ENCODE measurements around the gene GALNT6.

The GALNT6 gene

DNA sequence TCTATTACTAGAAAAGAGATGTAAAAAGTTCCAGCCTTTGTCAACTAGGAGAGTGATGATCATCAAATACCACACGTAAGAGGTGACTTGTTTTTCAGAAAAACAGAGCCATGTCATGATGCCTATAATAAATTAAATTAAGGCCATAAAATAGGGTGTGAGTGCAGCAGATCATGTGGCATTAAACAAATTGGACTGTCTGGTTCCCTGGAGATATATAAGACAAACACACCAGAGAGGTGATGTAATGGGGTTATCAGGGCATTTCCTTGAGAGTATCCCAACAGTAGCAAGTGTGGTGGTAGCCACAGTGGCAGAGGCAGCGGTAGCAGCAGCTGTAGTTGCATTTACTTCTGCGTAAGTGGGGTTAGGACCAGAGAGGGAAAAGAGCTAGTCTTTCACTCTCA, 14.6 kb upstream of the GALNT6 start:
- DNase-seq (ENCODE audit: low read depth in 3 of 3): no peak

DNA sequence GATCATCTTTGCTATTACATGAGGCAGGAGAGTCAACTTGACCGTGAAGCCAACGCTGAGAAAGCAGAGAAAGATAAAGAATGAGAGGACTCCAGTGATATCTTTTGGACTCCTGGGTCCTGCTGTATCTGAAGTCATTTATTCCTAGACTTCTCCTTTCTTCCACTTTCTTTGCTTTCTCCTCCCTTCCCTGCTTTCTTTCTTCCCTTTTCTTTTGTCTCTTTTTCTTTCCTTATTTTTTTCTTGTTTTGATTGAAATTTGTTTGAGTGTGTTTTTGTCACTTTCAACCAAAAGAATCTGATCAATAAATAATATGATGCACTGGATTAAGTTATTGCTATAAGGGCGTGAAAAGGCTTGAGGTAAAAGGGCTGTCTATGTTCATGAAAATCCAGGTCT, 13.4 kb upstream of the GALNT6 start:
- no peak for DNase-seq (ENCODE audit: low read depth in 3 of 3)

DNA sequence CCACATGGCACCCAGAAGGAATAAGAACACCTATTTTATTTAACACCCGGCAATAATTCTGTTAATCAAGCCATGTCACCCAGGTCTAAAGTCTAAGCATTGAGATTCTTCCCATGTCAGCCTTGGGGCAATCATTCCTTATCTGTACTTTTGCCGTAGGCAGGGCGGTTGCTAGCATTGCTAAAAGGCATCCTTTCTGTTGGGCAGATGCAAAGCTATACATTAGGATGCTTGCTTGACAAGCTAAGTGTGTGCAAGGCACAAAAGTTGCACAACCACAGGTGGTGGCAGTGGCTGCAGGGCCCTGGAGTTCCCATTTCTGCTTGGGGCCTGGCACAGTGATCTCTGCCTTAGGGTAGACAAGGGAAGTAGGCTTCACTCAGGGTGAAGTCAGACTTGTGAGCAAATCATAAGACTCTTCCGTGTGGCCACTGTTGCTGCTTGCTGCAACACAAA, 12.5 kb upstream of the GALNT6 start:
- no peak for DNase-seq (ENCODE audit: low read depth in 3 of 3)

DNA sequence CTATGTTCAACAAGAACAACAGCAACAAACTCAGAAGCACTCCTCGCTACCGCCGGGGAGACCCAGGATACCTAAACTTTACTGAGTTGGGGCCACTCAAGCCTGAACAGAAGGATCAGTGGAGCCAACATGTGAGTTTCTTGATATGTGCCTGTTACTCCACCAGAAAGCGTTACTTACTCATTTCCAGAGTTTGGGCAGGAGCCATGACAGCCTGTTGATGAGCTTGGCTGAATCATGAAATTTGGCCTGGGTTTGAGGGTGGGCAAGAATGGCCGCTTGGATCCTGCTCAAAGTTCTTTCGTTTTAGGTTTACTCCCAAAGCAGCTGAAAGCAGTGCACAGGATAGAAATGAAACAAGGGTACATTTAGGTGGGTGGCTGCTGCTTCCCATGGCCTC, 12.0 kb upstream of the GALNT6 start:
- DNase-seq (ENCODE audit: low read depth in 3 of 3): no peak

DNA sequence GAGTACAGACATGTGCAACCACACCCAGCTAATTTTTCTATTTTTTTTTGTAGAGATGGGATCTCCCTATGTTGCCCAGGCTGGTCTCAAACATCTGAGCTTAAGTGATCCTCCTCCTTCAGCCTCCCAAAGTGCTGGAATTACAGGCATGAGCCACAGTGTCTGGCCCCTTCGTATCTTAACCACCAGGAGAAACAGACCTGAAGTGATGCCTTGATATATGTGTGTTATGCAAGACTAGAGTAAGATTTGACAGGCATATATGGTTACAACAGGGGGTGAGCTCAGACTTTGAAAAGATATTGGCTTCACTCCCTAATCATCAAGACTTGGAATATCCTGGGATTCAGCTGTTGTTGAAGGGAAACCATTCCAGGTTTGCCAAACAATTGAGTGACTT, 10.7 kb upstream of the GALNT6 start:
- no peak for DNase-seq (ENCODE audit: low read depth in 3 of 3)

DNA sequence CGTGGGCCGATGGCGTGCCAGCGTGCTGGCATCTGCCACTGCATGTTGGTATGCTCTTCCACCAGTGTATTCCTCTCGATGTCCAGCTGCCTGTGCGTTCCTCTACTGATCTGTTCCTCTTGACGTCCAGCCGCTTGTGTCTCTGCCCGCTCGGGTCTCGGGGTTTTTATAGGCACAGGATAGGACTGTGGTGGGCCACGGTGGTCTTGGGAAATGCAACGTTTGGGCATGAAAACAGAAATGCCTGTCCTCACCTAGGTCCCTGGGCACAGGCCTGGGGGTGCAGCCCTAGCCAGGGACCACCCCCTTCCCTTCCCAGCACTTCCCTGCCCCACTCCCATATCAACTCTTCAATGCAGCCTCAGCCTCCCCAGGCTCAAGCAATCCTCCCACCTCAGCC, 10.3 kb upstream of the GALNT6 start:
- no peak for DNase-seq (ENCODE audit: low read depth in 3 of 3)

DNA sequence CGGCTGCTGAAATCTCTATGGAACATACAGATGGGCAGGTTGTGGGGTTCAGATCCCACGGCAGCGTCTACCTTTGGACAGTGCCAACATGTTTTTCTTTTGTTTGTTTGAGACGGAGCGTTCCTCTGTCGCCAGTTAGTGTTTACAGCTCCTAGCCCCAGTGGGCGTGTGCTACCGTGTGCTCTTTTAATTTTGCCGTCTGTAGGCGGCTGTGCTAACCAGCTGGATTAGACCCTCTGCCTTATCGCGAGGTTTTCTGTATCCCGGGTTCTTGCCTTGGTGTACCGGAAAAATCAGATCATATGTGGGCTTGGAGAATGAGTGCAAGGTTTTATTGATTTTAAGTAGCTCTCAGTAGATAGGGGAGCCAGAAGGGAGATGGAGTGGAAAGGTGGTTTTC, 9.8 kb upstream of the GALNT6 start:
- DNase-seq (ENCODE audit: low read depth in 3 of 3): no peak

DNA sequence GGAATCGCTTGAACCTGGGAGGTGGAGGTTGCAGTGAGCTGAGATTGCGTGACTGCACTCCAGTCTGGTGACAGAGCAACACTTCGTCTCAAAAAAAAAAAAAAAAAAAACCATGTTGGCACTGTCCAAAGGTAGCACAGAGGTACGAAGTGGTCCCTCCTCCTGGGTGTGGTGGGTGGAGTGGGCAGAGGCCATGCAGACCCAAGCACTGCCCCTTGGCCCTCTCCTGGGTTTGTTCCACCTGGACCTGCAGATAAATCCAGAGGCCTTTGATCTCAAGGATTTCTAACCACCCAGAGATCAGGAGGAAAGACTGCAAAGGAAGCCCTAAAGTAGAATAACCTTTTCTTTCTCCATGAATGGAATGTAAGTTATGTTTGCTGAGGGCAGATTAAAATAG, 8.7 kb upstream of the GALNT6 start:
- no peak for DNase-seq (ENCODE audit: low read depth in 3 of 3)

DNA sequence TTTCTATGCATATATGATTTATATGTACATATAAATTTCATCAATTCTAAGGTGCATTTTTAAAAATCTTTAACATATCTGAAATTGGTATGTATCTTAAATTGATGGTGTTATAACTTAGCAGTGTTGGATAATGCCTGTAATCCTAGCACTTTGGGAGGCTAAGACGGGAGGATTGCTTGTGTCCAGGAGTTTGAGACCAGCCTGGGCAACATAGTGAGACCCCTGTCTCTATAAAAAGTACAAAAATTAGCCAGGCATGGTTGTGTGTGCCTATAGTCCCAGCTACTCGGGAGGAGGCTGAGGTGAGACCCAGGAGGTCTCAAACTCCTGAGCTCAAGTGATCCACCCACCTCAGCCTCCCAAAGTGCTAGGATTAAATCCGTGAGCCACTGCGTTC, 6.5 kb upstream of the GALNT6 start:
- DNase-seq (ENCODE audit: low read depth in 3 of 3): no peak

DNA sequence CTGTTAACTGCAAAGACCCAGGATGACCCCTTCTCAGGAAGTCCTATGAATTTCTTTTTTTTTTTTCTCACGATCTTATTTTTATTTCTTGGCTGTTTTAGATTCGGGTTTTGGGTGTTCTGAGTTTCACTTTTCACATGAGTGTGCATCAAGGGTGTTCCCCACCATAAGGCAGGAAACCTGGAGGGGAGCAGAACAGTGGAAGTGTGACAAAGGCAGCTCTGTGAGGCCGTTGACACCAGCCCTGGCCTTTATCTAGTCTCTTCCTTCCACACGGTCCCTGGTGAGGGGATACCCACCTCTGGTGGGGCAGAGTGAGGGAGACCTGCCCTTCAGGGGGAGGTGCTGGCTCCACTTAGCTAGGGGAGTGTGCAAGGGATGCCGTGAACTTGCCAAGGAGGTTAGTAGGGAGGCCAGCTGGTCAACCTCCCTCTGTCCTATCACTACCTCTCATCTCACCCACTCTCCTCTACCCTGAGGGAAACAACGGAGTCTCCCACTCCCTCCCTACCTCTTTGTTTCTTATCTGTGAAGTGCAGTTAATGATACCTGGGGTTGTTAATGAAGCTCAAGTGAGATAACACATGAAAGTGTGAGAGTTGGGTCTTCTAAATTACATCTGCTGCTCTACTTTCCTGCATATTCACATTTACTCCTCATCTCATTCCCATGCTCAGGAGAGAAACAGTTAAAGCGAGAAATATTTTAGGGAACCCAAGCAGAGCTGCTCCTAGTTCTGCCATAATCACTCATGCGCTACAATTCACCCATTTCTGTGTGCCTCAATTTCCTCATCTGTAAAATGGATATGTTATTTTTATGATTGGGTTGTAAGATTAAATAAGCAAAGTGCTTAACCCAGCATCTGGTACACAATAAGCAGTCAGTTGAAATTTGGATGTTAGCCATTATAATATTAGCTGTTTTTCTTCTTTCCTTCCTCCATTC, 4.4 kb upstream of the GALNT6 start:
- no peak for DNase-seq (ENCODE audit: low read depth in 3 of 3)

DNA sequence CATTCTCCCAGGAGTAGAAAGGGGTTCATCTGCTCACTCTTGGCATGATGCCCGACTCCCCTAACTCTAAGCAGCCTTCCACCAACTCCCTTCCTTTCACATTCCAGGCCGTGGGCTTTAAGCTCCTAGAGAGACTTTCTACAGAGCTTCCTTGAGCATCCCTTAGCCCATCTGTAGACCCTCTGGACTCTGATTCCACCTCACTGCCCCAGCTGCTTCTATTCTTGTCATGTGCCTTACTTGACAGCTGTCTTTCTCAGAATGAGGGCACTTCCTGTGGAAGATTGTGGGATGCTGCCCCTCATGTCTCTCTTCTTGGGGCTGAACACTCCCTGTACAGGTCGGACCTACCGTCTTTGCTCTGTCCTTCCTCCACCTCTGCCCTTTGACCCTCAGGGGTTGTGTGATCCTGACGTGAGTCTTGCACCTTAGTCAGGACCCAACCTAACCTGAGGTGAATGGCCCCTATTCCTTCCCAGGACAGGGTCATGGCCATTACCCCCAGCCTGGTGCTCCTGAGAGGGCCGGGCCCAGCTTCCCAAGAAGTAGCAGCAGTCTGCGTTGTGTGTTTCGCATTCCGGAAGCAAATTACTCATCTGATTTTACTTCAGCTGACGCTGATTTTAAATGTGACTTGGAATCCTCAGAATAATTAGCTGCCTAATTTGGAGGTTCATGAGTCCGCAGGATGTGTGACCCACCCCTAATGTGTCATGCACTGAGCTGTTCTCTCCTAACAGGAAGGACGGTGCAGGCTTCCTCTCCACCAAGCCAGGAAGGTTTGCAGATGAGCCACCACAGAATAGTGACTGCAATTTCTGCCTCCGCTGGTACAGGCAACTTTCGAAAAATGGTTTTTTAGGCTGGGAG, 2.7 kb upstream of the GALNT6 start:
- DNase-seq (ENCODE audit: low read depth in 3 of 3): peak in 2 of 3 experiments; percentile 37

DNA sequence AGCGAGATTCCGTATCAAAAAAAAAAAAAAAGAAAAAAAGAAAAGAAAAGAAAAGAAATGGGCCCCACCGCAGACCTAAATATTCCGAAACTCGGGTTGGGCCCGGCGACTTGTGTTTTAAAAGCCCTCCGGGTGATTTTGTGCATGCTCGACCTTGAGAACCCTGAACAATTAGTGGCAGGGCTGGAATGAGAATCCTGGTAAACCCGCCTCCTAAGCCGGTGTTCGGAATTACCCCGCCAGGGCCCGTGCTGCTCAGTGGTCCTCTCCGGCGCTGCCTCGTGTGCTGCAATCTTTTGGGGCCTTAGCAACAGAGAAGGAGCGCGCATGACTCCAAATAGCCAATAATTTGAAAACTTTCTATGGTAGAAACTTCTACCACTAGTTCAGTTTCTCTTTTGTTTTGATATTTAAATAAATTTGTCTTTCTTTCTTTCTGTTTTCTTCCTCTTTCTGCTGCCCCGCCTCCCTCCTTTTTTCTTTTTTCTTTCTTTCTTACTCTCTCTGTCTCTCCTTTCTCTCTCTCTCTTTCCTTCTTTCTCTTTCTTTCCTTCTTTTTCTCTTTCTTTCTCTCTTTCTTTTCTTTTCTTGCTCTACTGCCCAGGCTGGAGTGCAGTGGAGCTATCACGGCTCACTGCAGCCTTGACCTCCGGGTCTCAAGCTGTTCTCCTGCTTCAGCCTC, 1.5 kb upstream of the GALNT6 start:
- DNase-seq (ENCODE audit: low read depth in 3 of 3): no peak

DNA sequence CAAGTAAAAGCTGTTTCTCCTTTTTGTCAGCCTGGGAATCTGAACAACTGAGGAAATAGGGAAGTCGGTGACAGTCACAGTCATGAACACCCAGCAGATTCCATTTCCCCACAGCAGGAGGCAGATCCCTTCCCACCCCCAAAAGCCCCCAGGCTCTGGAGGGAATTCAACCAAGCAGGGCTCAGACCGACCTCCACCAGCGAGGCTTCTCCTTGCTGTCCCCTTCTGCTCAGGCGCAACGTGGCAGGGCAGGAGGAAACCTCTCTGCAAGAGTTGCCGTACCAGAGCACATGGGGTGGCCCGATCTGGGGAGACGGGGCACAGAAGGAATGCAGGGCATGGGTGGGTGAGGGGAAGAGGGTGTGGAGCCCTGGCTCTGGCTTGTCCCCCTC, 319 bp downstream of the GALNT6 start:
- no peak for DNase-seq (ENCODE audit: low read depth in 3 of 3)

DNA sequence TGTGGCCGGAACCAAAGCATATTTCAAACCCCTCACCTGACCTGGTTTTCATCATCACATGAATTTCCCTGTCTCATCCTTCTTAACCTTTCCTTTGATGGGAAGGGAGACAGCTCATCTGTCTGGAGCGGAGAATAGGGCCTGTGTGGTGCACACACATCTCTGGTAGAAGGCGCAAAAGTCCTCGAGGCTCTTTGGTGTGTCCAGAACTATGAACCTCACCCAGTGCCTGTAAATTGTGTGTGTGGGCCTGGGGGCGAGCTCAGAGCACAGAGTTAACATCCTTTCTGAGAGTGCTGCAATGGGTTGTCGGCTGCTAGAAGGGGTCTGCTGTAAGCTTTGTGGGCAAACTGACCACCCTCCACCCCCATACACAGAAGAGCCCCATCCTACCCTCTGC, 749 bp downstream of the GALNT6 start:
- DNase-seq (ENCODE audit: low read depth in 3 of 3): no peak

DNA sequence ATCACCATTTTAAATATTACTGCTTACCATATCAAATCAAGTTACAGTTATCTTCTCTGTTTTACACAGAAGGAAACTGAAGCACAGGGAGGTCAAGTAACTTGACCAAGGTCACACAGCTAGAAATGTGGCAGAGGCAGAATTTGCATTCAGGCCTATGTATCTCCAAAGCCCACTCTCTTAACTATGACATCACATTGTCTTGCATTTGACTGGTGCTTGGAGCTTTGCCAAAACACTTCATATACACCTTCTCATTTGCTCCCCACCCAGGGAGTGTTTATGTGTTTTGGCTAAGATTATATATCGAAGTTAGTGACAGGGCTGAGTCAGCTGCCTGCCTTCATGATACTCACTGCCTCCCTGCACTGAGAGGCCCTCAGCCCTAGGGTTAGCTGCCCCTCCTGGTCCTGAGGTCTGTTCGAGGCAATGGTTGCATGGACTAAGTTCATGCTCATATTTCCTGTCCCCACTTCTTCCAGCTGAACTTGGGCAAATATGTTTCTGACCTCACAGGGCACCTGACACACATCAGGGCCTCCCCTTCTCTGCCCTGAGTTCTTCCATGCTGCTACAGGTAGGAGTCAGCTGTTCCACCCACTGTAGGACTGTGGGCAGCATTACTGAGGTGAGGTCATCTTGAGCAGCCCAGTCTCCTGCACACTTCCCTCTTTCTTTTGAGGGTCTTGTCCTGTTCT, 1.8 kb downstream of the GALNT6 start:
- no peak for DNase-seq (ENCODE audit: low read depth in 3 of 3)

DNA sequence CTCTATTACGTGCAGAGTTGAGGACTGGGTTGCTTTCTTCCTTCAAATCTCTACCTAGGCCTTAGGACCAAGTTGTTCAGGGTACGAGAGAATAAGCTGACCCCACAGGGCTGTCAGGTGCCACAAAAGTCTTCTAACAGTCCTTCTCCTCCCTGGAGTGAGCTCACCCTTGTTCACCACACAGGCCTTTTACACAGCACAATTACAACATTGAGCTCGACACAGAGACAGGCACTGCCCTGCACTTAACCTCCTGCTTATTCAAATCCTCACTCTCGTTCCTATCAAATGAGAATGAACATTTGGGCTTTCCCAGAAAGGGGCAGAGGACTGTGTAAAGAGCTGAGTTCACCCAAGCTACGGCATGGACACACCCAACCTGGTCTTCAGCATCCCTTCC, 2.4 kb downstream of the GALNT6 start:
- no peak for DNase-seq (ENCODE audit: low read depth in 3 of 3)

DNA sequence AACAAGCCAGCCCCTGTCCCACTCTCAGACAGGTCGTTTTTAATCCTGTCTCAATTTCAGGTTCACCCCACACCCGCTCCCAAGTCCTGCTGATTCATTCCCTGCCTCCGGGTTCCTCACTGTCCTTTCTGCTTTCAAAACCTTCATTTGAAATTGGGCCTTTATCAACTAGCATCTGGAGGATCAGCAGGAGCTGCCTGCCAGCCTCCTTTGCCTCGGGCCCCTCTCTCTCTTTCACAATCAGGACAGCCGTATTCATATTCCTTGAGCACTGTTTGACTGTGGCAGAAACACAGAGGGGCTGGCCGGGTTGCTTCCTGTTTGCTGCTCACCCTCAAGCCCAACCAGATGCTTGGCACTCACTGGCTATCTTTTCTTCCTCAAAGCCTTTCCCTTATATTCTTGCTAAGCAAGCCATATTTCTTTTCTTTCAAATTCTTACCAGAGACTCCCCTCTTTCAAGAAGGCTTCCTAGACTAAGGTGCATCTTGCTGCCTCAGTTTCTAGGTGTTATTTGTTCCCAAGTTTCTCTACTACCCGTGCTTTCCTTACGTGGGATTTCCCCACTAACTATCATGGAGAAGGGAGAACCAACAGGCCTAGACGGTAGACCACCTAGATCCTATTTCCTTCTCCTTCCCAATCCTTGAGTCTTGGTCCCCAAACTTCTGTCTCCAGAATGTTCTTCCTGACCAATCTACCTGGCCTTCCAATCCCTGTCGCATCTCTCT, 3.0 kb downstream of the GALNT6 start:
- no peak for DNase-seq (ENCODE audit: low read depth in 3 of 3)

DNA sequence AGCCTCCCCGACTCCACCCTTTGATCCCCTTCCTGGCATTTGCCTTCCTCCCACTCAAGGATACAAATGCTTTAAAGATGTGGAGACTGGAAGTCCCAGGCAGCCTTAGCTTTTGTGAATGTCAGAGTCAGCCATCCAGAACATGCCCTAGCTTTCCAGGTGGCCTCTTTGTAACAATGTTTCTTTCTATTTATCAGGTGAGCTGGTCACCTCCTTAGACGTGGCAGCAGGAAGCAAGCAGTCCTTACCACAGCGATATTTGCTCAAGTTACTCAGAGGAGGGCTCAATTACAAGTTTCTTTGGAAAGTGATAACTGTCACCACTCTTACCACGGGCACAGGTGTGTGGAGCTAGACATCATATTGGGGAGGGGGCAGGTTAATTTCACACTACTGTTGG, 4.9 kb downstream of the GALNT6 start:
- DNase-seq (ENCODE audit: low read depth in 3 of 3): no peak

DNA sequence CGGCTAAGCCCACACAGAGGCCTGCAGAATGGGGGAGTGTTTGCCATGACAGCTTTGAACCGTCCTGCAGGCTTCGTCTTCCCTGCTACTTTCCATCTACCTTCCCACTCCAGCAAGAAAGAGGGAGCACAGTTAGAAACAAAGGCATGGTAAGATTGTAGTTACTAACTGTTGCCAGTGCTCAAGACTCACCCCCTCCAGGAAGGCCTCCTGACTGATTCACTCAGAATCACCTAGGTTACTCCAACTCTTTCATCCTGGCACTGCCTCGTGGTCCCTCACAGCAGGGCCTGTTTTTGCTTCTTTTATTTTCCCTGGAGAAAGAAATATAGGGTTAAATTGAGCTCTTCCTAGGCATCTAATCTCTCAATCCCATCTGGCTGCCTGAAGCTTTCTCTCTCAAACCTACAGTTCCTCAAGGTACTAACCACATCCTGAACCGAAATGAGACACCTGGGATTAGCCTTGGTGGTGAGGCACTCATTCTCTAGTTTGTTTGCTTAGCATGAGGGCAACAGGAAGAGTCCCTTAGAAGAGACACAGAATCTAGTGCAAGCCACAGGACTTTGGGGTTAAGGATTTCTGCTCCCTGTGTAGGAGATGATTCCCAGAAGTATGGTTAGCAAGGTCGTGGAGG, 7.8 kb downstream of the GALNT6 start:
- no peak for DNase-seq (ENCODE audit: low read depth in 3 of 3)

DNA sequence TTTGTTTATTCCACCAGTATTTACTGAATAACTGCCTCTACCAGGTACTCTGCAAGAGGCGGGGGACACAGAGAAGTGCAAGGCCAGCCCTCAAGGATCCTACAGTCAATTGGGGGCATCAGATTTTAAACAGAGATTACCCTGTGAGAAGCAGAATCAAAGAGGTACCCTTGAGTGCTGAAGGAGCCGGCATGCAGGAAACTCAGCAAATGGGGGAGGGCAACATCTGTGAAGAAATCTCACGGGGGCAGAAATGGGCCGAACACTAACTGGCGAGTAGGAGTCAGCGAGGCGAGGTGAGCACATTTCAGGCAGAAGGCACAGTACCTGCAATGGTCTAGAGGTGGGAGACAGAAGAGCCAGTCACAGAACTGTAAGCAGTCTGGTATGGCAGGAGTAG, 9.0 kb downstream of the GALNT6 start:
- no peak for DNase-seq (ENCODE audit: low read depth in 3 of 3)
